IMR-90 (cell line): ENCODE results near the gene CD84. TPM values are rescaled to one million over a fixed set of nuclear protein-coding genes. Genes with fewer than 3 reads are reported as not detected.

ENCODE experiments used
- ATAC-seq: fragments of 200-7000 bp; cut with Tn5 transposase; 2 replicates; pipeline ENCODE4 v1.9.1; 2020; ENCODE audit warnings: low read depth, mild to moderate bottlenecking, moderate library complexity
- BruUV-seq: library from RNA; stranded (reverse); fragments of 400-500 nt; replicated peaks from 2 replicates; lab custom pipeline; 2021; lab: Mats Ljungman, UMichigan
- CTCF ChIA-PET: fragments of 300-600 bp; formaldehyde crosslinking; extraction: SDS; loops from one replicate; lab custom pipeline; 2021; ENCODE audit warnings: antibody characterized with exemption; lab: Yijun Ruan, JAX
- POLR2A ChIA-PET: fragments of 300-600 bp; sonication (Branson Sonifier 250); formaldehyde crosslinking; loops from one replicate; lab custom pipeline; 2022; ENCODE audit warnings: antibody characterized with exemption; ENCODE audit not compliant: unreplicated experiment; lab: Charles Lee
- DNase-seq: peaks from one replicate; pipeline ENCODE4 v3.0.0; 2013
- H2AFZ ChIP-seq: replicated peaks from 2 replicates; pipeline ENCODE3; 2013; ENCODE audit warnings: low read length, mild to moderate bottlenecking; ENCODE audit not compliant: poor library complexity
- H2AK5ac ChIP-seq: 2 replicates; pipeline ENCODE4 v1.6.1; 2013; ENCODE audit warnings: low read depth, low read length, inconsistent platforms
- H2AK9ac ChIP-seq: replicated peaks from 2 replicates; pipeline ENCODE3; 2013; ENCODE audit warnings: mild to moderate bottlenecking, low read depth, low read length, moderate library complexity; ENCODE audit not compliant: poor library complexity
- H2BK120ac ChIP-seq: 2 replicates; pipeline ENCODE4 v1.6.1; 2013; ENCODE audit warnings: low read depth, low read length, inconsistent platforms
- H2BK15ac ChIP-seq: 3 replicates; pipeline ENCODE4 v1.6.1; 2013; ENCODE audit warnings: low read depth, low read length, inconsistent platforms
- H2BK20ac ChIP-seq: 2 replicates; pipeline ENCODE4 v1.6.1; 2013; ENCODE audit warnings: low read depth, mild to moderate bottlenecking, inconsistent platforms, low read length, moderate library complexity
- H2BK5ac ChIP-seq: 2 replicates; pipeline ENCODE4 v1.6.1; 2013; ENCODE audit warnings: mild to moderate bottlenecking, low read depth, low read length, inconsistent platforms; ENCODE audit not compliant: poor library complexity, severe bottlenecking
- H3K14ac ChIP-seq: replicated peaks from 2 replicates; pipeline ENCODE4 v1.6.1; 2013; ENCODE audit warnings: low read depth, low read length, inconsistent platforms
- H3K18ac ChIP-seq: 2 replicates; pipeline ENCODE4 v1.6.1; 2013; ENCODE audit warnings: low read depth, low read length, control low read depth
- H3K23ac ChIP-seq: 2 replicates; pipeline ENCODE4 v1.6.1; 2013; ENCODE audit warnings: low read depth, low read length, inconsistent platforms
- H3K27ac ChIP-seq: 2 replicates; pipeline ENCODE4 v1.5.1; 2013; ENCODE audit warnings: mild to moderate bottlenecking, control low read depth, low read length; ENCODE audit not compliant: insufficient read depth
- H3K27me3 ChIP-seq: 2 replicates; pipeline ENCODE4 v1.6.1; 2013; ENCODE audit warnings: low read length; ENCODE audit not compliant: control insufficient read depth, insufficient read depth
- H3K36me3 ChIP-seq: 2 replicates; pipeline ENCODE4 v1.6.1; 2013; ENCODE audit warnings: low read length, mixed read lengths; ENCODE audit not compliant: control insufficient read depth, insufficient read depth
- H3K4ac ChIP-seq: 2 replicates; pipeline ENCODE4 v1.6.1; 2013; ENCODE audit warnings: low read depth, low read length, inconsistent platforms
- H3K4me1 ChIP-seq: 2 replicates; pipeline ENCODE4 v1.6.1; 2013; ENCODE audit warnings: low read length, mixed read lengths; ENCODE audit not compliant: control insufficient read depth, insufficient read depth
- H3K4me2 ChIP-seq: 2 replicates; pipeline ENCODE4 v1.6.1; 2013; ENCODE audit warnings: low read depth, mild to moderate bottlenecking, control low read depth, low read length, moderate library complexity
- H3K4me3 ChIP-seq: 2 replicates; pipeline ENCODE4 v1.5.1; 2013; ENCODE audit warnings: low read depth, mild to moderate bottlenecking, control low read depth, low read length, moderate library complexity; ENCODE audit not compliant: insufficient read depth
- H3K56ac ChIP-seq: 2 replicates; pipeline ENCODE4 v1.6.1; 2013; ENCODE audit warnings: low read length, inconsistent platforms; ENCODE audit not compliant: insufficient read depth; ENCODE audit errors: extremely low read depth
- H3K79me1 ChIP-seq, 2 experiments: 2 replicates each; pipeline ENCODE4 v1.6.1; 2013; ENCODE audit warnings: low read length in 2 of 2, inconsistent platforms in 1 of 2, low read depth in 1 of 2
- H3K9ac ChIP-seq: 2 replicates; pipeline ENCODE4 v1.6.1; 2013; ENCODE audit warnings: low read depth, low read length, control low read depth
- H3K9me1 ChIP-seq: 2 replicates; pipeline ENCODE4 v1.6.1; 2013; ENCODE audit warnings: low read length, inconsistent platforms; ENCODE audit not compliant: insufficient read depth
- H3K9me3 ChIP-seq: 2 replicates; pipeline ENCODE4 v1.6.1; 2013; ENCODE audit warnings: low read length; ENCODE audit not compliant: control insufficient read depth, insufficient read depth
- H4K20me1 ChIP-seq: 2 replicates; pipeline ENCODE4 v1.6.1; 2013; ENCODE audit warnings: low read length, inconsistent platforms; ENCODE audit not compliant: insufficient read depth
- H4K5ac ChIP-seq: 2 replicates; pipeline ENCODE4 v1.6.1; 2013; ENCODE audit warnings: mild to moderate bottlenecking, low read depth, low read length, control low read depth
- H4K8ac ChIP-seq, 2 experiments: 2 replicates each; pipeline ENCODE4 v1.6.1; 2013; ENCODE audit warnings: low read depth in 2 of 2, low read length in 2 of 2, control low read depth in 1 of 2, inconsistent platforms in 1 of 2
- H4K91ac ChIP-seq: 2 replicates; pipeline ENCODE4 v1.6.1; 2013; ENCODE audit warnings: low read depth, low read length, inconsistent platforms; ENCODE audit not compliant: insufficient read depth
- BHLHE40 ChIP-seq: fragments of 150-350 bp; IDR thresholded peaks from 2 replicates; pipeline ENCODE4 v1.6.1; 2016; ENCODE audit warnings: mild to moderate bottlenecking, low read depth, low read length
- CEBPB ChIP-seq: IDR thresholded peaks from 2 replicates; pipeline ENCODE4 v1.6.1; 2012; ENCODE audit warnings: low read depth, low read length, improper control_type of control experiment
- CHD1 ChIP-seq: IDR thresholded peaks from 2 replicates; pipeline ENCODE4 v1.6.1; 2012; ENCODE audit warnings: low read depth, low read length, improper control_type of control experiment
- ELK1 ChIP-seq: fragments of 150-350 bp; IDR thresholded peaks from 2 replicates; pipeline ENCODE4 v1.6.1; 2016; ENCODE audit warnings: low read depth, mild to moderate bottlenecking, low read length, moderate library complexity, borderline replicate concordance
- FOS ChIP-seq: fragments of 150-350 bp; IDR thresholded peaks from 2 replicates; pipeline ENCODE4 v1.6.1; 2016; ENCODE audit warnings: low read depth, low read length
- MAFK ChIP-seq: IDR thresholded peaks from 2 replicates; pipeline ENCODE4 v1.6.1; 2012; ENCODE audit warnings: low read depth, low read length, improper control_type of control experiment
- MAZ ChIP-seq: IDR thresholded peaks from 2 replicates; pipeline ENCODE4 v1.6.1; 2012; ENCODE audit warnings: low read depth, mild to moderate bottlenecking, low read length, improper control_type of control experiment, moderate library complexity, borderline replicate concordance
- MXI1 ChIP-seq: IDR thresholded peaks from 2 replicates; pipeline ENCODE4 v1.6.1; 2012; ENCODE audit warnings: low read depth, mild to moderate bottlenecking, low read length, moderate library complexity, borderline replicate concordance
- NFE2L2 ChIP-seq: fragments of 150-350 bp; IDR thresholded peaks from 2 replicates; pipeline ENCODE4 v1.6.1; 2016; ENCODE audit warnings: low read depth, mild to moderate bottlenecking, low read length
- POLR2A ChIP-seq: IDR thresholded peaks from 2 replicates; pipeline ENCODE4 v1.6.1; 2012; ENCODE audit warnings: mild to moderate bottlenecking, low read depth, low read length
- RAD21 ChIP-seq: IDR thresholded peaks from 2 replicates; pipeline ENCODE4 v1.6.1; 2012; ENCODE audit warnings: low read length, improper control_type of control experiment
- RCOR1 ChIP-seq: IDR thresholded peaks from 2 replicates; pipeline ENCODE4 v1.6.1; 2012; ENCODE audit warnings: mild to moderate bottlenecking, low read length, improper control_type of control experiment; ENCODE audit not compliant: insufficient replicate concordance
- RFX5 ChIP-seq: IDR thresholded peaks from 2 replicates; pipeline ENCODE4 v1.8.0; 2012; ENCODE audit warnings: low read depth, mild to moderate bottlenecking, low read length, moderate library complexity
- SMC3 ChIP-seq: fragments of 150-350 bp; IDR thresholded peaks from 2 replicates; pipeline ENCODE4 v1.6.1; 2016; ENCODE audit warnings: low read depth, mild to moderate bottlenecking, antibody characterized with exemption, low read length, moderate library complexity
- WGBS, 2 experiments: methylation state at CpG; one replicate each; pipeline versions ENCODE4 v1.1.5 to v1.1.7; 2013; ENCODE audit warnings: missing lambda C conversion rate in 2 of 2; ENCODE audit not compliant: insufficient read length in 1 of 2; ENCODE audit errors: extremely low coverage in 2 of 2; 5-methylcytosine and 5-hydroxymethylcytosine counted together
- dilution Hi-C: fragments of 300-500 bp; cut with HindIII; formaldehyde crosslinking; loops from one replicate; pipeline ENCODE4 v1.14.3; 2018; ENCODE audit warnings: low sequenced_read_pairs; ENCODE audit not compliant: unreplicated experiment
- in situ Hi-C: fragments of 300-500 bp; cut with MboI; formaldehyde crosslinking; loops from 3 replicates; pipeline ENCODE4 v1.14.3; 2019; ENCODE audit warnings: low sequenced_read_pairs, inconsistent platforms, mixed read lengths
- intact Hi-C: fragments of 100-400 bp; cut with micrococcal nuclease; formaldehyde crosslinking; loops from 2 replicates; pipeline ENCODE4 v1.10.0; 2022
- polyA plus RNA-seq, 3 experiments: library from polyadenylated mRNA; depleted of rRNA; stranded (reverse); fragments of >200 nt; gene quantifications; 2 replicates each; pipeline ENCODE4 v1.2.3, GENCODE V29; 2012; ENCODE audit warnings: low replicate concordance in 1 of 3
- total RNA-seq: library from RNA; depleted of rRNA; stranded (reverse); fragments of >200 nt; gene quantifications from 2 replicates; pipeline ENCODE4 v1.2.3, GENCODE V29; 2012
- TF ChIP-seq, protein P1 (sequence below): fragments of 150-350 bp; IDR thresholded peaks from 2 replicates; pipeline ENCODE4 v1.6.1; 2017; ENCODE audit warnings: mild to moderate bottlenecking, antibody characterized with exemption, low read length, low read depth
- TF ChIP-seq, protein P2 (sequence below): conservative IDR thresholded peaks from 2 replicates; pipeline ENCODE4 v1.5.1; 2012; ENCODE audit warnings: mild to moderate bottlenecking, low read depth, low read length, improper control_type of control experiment

Gene CD84
- total and polyA plus RNA-seq, 2 of the 4 experiments (the other 2 are of a cell fraction) = not detected

DNA sequence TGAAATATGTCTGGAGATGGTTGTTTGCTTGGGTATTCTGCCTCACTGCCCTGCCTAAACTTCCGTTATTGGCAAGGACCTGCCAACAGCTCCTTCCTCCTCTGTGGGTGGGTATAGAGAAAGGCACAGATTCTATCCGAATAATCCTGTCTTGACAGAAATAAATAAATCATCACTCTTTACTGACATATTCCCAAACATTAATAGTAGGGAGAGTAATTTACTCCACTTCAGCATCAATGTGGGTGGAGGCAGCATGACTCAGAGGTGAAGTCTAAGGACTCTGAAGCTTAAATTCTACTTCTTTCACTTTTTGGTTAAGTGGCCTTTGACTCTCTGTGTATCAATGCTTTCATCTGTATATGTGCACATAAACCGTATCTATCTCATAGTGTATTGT lies 2.9 kb downstream of the CD84 start:
- POLR2A ChIA-PET = no interaction called here
- dilution Hi-C loops = no loop called here

More for the DNA sequence above, 2.9 kb downstream of the CD84 start:
- in situ Hi-C loops = no loop called here
- ATAC-seq (no peak), DNase-seq (no peak)
- H3K23ac ChIP-seq = no peak overlapping the region
- H2BK120ac ChIP-seq = no peak overlapping the region
- H4K20me1 ChIP-seq = no peaks in the 10 kb centered on the region
- no peaks in the 10 kb centered on the region for H3K36me3 ChIP-seq
- no peaks in the 10 kb centered on the region for H3K9me3 ChIP-seq
- no peak overlapping the region for H3K27ac ChIP-seq
- no peak overlapping the region for H2AK5ac ChIP-seq
- no peak overlapping the region for H4K8ac ChIP-seq
- H2AFZ ChIP-seq = no peak overlapping the region
- no peak overlapping the region for H2AK9ac ChIP-seq
- H2BK15ac ChIP-seq = no peak overlapping the region
- no peak overlapping the region for H3K18ac ChIP-seq
- H4K5ac ChIP-seq = no peak overlapping the region
- CTCF ChIA-PET = no interaction called here
- H3K56ac ChIP-seq = no peak overlapping the region
- no CpG with 5 or more reads among the region's 3 CpGs for WGBS, 2 experiments
- no peak overlapping the region for H4K91ac ChIP-seq
- H3K4ac ChIP-seq = no peak overlapping the region
- no peak overlapping the region for H3K4me3 ChIP-seq
- H3K27me3 ChIP-seq = no peaks in the 10 kb centered on the region
- intact Hi-C loops = no loop called here
- no peak overlapping the region for H2BK20ac ChIP-seq
- H3K4me1 ChIP-seq = no peaks in the 10 kb centered on the region
- TF ChIP-seq MAFK (no peak), MXI1 (no peak), POLR2A (no peak), RCOR1 (no peak), RFX5 (no peak), ELK1 (no peak), RAD21 (no peak), NFE2L2 (no peak), MAZ (no peak), FOS (no peak), CEBPB (no peak), BHLHE40 (no peak), CHD1 (no peak), SMC3 (no peak)
- TF ChIP-seq, protein P1, sequence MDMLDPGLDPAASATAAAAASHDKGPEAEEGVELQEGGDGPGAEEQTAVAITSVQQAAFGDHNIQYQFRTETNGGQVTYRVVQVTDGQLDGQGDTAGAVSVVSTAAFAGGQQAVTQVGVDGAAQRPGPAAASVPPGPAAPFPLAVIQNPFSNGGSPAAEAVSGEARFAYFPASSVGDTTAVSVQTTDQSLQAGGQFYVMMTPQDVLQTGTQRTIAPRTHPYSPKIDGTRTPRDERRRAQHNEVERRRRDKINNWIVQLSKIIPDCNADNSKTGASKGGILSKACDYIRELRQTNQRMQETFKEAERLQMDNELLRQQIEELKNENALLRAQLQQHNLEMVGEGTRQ = no peak
- TF ChIP-seq, protein P2, sequence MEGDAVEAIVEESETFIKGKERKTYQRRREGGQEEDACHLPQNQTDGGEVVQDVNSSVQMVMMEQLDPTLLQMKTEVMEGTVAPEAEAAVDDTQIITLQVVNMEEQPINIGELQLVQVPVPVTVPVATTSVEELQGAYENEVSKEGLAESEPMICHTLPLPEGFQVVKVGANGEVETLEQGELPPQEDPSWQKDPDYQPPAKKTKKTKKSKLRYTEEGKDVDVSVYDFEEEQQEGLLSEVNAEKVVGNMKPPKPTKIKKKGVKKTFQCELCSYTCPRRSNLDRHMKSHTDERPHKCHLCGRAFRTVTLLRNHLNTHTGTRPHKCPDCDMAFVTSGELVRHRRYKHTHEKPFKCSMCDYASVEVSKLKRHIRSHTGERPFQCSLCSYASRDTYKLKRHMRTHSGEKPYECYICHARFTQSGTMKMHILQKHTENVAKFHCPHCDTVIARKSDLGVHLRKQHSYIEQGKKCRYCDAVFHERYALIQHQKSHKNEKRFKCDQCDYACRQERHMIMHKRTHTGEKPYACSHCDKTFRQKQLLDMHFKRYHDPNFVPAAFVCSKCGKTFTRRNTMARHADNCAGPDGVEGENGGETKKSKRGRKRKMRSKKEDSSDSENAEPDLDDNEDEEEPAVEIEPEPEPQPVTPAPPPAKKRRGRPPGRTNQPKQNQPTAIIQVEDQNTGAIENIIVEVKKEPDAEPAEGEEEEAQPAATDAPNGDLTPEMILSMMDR = no peak
- no TSS peak for BruUV-seq
- no peak overlapping the region for H3K9ac ChIP-seq
- no peak overlapping the region for H2BK5ac ChIP-seq
- no peak overlapping the region for H3K14ac ChIP-seq
- H3K79me1 ChIP-seq = no peaks in the 10 kb centered on the region
- no peak overlapping the region for H3K4me2 ChIP-seq
- H3K9me1 ChIP-seq = no peaks in the 10 kb centered on the region
